MM.1S (cell line): ENCODE results near the gene BACE2.

Source experiments
- DNase-seq: peaks from one replicate; pipeline ENCODE4 v3.0.0-alpha.2; 2015
- H2AFZ ChIP-seq: fragments of 300-600 bp; sonication (generic); 2 replicates; pipeline ENCODE4 v1.6.0; 2016; ENCODE audit warnings: antibody characterized with exemption, low read length
- H3F3A ChIP-seq: fragments of 300-600 bp; sonication (generic); 2 replicates; pipeline ENCODE4 v1.6.1; 2016; ENCODE audit warnings: mild to moderate bottlenecking, antibody characterized with exemption, low read length, moderate library complexity, mixed read lengths; ENCODE audit not compliant: insufficient read depth
- H3K27ac ChIP-seq: fragments of 300-600 bp; sonication (generic); 2 replicates; pipeline ENCODE4 v1.5.1; 2016; ENCODE audit warnings: mild to moderate bottlenecking, low read length
- H3K27me3 ChIP-seq: fragments of 300-600 bp; sonication (generic); replicated peaks from 2 replicates; pipeline ENCODE4 v1.6.0; 2016; ENCODE audit warnings: low read length; ENCODE audit not compliant: insufficient read depth
- H3K36me3 ChIP-seq: fragments of 300-600 bp; sonication (generic); replicated peaks from 2 replicates; pipeline ENCODE4 v1.6.1; 2016; ENCODE audit warnings: mild to moderate bottlenecking, low read length, mixed read lengths; ENCODE audit not compliant: insufficient read depth
- H3K4me1 ChIP-seq: fragments of 300-600 bp; sonication (generic); 2 replicates; pipeline ENCODE4 v1.6.1; 2016; ENCODE audit warnings: low read length, mixed read lengths
- H3K4me2 ChIP-seq: fragments of 300-600 bp; sonication (generic); 2 replicates; pipeline ENCODE4 v1.6.0; 2016; ENCODE audit warnings: low read depth, low read length
- H3K4me3 ChIP-seq: fragments of 300-600 bp; sonication (generic); 2 replicates; pipeline ENCODE4 v1.5.1; 2016; ENCODE audit warnings: low read length, mixed read lengths
- H3K79me2 ChIP-seq: fragments of 300-600 bp; sonication (generic); 2 replicates; pipeline ENCODE4 v1.6.1; 2016; ENCODE audit warnings: mixed run types, low read length, mixed read lengths
- H3K9ac ChIP-seq: fragments of 300-600 bp; sonication (generic); 2 replicates; pipeline ENCODE4 v1.6.1; 2016; ENCODE audit warnings: low read length, mixed read lengths
- H3K9me2 ChIP-seq: fragments of 300-600 bp; sonication (generic); replicated peaks from 2 replicates; pipeline ENCODE4 v1.6.1; 2016; ENCODE audit warnings: mild to moderate bottlenecking, low read length, mixed read lengths; ENCODE audit not compliant: insufficient read depth
- H3K9me3 ChIP-seq: fragments of 300-600 bp; sonication (generic); replicated peaks from 2 replicates; pipeline ENCODE4 v1.6.1; 2016; ENCODE audit warnings: mild to moderate bottlenecking, low read length, mixed read lengths; ENCODE audit not compliant: insufficient read depth
- H4K20me1 ChIP-seq: fragments of 300-600 bp; sonication (generic); 2 replicates; pipeline ENCODE4 v1.6.1; 2016; ENCODE audit warnings: mild to moderate bottlenecking, low read length, moderate library complexity, mixed read lengths; ENCODE audit not compliant: insufficient read depth
- EZH2 ChIP-seq: fragments of 300-600 bp; sonication (generic); optimal IDR thresholded peaks from 2 replicates; pipeline ENCODE3; 2017; ENCODE audit warnings: low read depth, mild to moderate bottlenecking, antibody characterized with exemption, low read length, mixed read lengths
- EZH2phosphoT487 ChIP-seq: fragments of 300-600 bp; sonication (generic); IDR thresholded peaks from 2 replicates; pipeline ENCODE4 v1.6.1; 2018; ENCODE audit warnings: antibody characterized with exemption, low read length
- TF ChIP-seq, protein P1 (sequence below): fragments of 300-600 bp; sonication (generic); IDR thresholded peaks from 2 replicates; pipeline ENCODE4 v1.5.1; 2016; ENCODE audit warnings: antibody characterized with exemption, low read length, mixed read lengths

Gene BACE2

DNA sequence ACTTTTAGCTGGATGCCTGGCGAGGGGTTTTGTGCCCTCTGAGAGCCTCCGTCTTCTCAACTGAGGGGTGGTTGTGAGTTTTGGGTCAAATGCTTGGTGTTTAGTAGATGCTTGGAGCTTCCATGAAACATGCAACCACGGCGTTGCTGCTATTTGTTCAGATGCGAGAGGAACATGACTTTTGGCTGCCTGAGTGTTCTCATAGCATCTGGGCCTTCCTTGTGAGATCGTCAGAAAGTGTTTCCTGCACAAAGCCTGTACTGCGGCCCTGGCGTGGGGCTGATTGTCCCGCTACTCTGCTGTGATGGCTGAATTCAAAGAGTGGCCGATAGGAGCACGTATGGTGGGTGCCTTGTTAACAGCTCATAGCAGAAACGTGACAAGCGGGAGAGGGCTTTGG, 78.8 kb downstream of the BACE2 start:
- no peaks in the 10 kb centered on the region for H3K79me2 ChIP-seq
- TF ChIP-seq EZH2 = no peak
- TF ChIP-seq, protein P1, sequence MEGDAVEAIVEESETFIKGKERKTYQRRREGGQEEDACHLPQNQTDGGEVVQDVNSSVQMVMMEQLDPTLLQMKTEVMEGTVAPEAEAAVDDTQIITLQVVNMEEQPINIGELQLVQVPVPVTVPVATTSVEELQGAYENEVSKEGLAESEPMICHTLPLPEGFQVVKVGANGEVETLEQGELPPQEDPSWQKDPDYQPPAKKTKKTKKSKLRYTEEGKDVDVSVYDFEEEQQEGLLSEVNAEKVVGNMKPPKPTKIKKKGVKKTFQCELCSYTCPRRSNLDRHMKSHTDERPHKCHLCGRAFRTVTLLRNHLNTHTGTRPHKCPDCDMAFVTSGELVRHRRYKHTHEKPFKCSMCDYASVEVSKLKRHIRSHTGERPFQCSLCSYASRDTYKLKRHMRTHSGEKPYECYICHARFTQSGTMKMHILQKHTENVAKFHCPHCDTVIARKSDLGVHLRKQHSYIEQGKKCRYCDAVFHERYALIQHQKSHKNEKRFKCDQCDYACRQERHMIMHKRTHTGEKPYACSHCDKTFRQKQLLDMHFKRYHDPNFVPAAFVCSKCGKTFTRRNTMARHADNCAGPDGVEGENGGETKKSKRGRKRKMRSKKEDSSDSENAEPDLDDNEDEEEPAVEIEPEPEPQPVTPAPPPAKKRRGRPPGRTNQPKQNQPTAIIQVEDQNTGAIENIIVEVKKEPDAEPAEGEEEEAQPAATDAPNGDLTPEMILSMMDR = no peak
- TF ChIP-seq EZH2phosphoT487 = no peak
- no peak overlapping the region for H3K4me2 ChIP-seq
- H3K9ac ChIP-seq = no peak overlapping the region
- no peak overlapping the region for H3K4me3 ChIP-seq
- no peaks in the 10 kb centered on the region for H3K9me2 ChIP-seq
- no peaks in the 10 kb centered on the region for H4K20me1 ChIP-seq
- H3K9me3 ChIP-seq = no peaks in the 10 kb centered on the region
- no peaks in the 10 kb centered on the region; the same call in 1 of the 2 replicates for H3K27me3 ChIP-seq
- H2AFZ ChIP-seq = no peak overlapping the region
- no peak overlapping the region for H3K27ac ChIP-seq
- no peak for DNase-seq
- peaks cover 3% of the 10 kb centered on the region; the same call in 1 of the 2 replicates for H3K4me1 ChIP-seq
- H3K36me3 ChIP-seq = no peaks in the 10 kb centered on the region
- no peaks in the 10 kb centered on the region for H3F3A ChIP-seq

DNA sequence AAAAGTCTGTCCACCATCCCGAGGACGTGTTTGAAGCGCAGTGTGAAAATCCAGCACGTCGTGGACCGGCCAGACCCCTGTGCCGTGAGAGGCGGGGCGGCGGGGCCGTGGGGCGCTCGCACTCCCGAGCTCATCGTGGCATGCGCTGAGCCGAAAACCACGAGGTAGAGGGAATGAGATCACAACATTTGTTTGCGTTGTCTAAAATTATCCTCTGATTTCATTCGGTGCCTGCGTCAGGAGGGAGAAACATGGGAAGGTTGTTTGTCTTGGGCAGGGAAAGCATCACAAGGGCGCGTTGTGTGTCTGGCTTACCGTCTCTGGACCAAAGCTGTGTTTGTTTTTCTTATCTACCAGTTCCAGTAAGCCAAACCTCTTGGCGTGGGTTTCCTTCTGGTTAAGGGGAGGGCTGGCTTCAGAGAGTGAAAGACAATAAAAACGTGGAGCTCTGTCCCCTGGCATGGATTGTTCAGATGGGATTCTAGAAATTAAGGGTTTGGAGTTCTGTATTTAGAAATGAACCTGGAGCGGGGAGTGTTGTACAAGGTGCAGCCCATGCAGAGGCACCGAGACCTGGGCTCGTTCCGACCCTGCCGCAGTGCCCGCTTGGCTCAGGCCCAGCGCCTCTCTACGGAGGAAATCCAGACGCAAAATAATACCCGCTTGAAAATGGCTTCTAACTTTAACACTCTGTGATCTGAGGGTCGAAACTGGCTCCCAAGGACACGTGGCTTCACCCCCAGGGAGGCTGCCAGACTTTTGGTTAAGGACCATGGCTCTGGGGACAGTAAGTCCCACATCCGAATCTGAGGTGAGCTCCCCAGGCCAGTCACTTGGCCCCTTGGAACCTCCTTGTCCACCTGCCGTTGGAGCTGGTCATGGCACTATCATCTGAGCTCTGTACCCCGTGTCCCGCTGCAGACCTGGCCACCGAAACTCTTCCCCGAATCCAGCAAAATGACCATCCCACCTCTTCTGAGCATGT, 79.9 kb downstream of the BACE2 start:
- TF ChIP-seq, protein P1 = no peak
- TF ChIP-seq EZH2phosphoT487 = no peak
- TF ChIP-seq EZH2 = no peak
- peaks cover 3% of the 10 kb centered on the region; the same call in 1 of the 2 replicates for H3K4me1 ChIP-seq
- no peaks in the 10 kb centered on the region for H3K9me2 ChIP-seq
- H3K4me3 ChIP-seq = no peak overlapping the region
- H3K27me3 ChIP-seq = no peaks in the 10 kb centered on the region; the same call in 1 of the 2 replicates
- DNase-seq = no peak
- H3K4me2 ChIP-seq = no peak overlapping the region
- no peaks in the 10 kb centered on the region for H3K79me2 ChIP-seq
- H3K9me3 ChIP-seq = no peaks in the 10 kb centered on the region
- no peak overlapping the region for H3K9ac ChIP-seq
- no peak overlapping the region for H2AFZ ChIP-seq
- no peaks in the 10 kb centered on the region for H3K36me3 ChIP-seq
- H4K20me1 ChIP-seq = no peaks in the 10 kb centered on the region
- no peaks in the 10 kb centered on the region for H3F3A ChIP-seq
- no peak overlapping the region for H3K27ac ChIP-seq

DNA sequence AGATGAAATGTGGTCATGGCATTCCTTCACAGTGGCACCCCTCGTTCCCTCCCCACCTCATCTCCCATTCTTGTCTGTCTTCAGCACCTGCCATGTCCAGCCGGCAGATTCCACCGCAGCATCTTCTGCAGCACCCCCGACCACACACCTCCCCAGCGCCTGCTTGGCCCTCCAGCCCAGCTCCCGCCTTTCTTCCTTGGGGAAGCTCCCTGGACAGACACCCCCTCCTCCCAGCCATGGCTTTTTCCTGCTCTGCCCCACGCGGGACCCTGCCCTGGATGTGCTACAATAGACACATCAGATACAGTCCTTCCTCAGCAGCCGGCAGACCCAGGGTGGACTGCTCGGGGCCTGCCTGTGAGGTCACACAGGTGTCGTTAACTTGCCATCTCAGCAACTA, 81.5 kb downstream of the BACE2 start:
- no peak overlapping the region for H3K4me2 ChIP-seq
- H3K27ac ChIP-seq = no peak overlapping the region

More for the DNA sequence above, 81.5 kb downstream of the BACE2 start:
- H4K20me1 ChIP-seq = no peaks in the 10 kb centered on the region
- no peak overlapping the region for H2AFZ ChIP-seq
- no peak overlapping the region for H3K4me3 ChIP-seq
- TF ChIP-seq, protein P1 = no peak
- no peak for TF ChIP-seq EZH2
- TF ChIP-seq EZH2phosphoT487 = no peak
- H3K36me3 ChIP-seq = no peaks in the 10 kb centered on the region
- no peak for DNase-seq
- H3K9me2 ChIP-seq = no peaks in the 10 kb centered on the region
- H3K27me3 ChIP-seq = peaks cover 4% of the 10 kb centered on the region; the same call in 1 of the 2 replicates
- H3K4me1 ChIP-seq = no peaks in the 10 kb centered on the region
- H3K9ac ChIP-seq = no peak overlapping the region
- no peaks in the 10 kb centered on the region for H3K9me3 ChIP-seq
- no peaks in the 10 kb centered on the region for H3F3A ChIP-seq
- H3K79me2 ChIP-seq = no peaks in the 10 kb centered on the region
